Pancreas (tissue), 10 donors: ENCODE results near the gene EFNA4. TPM values are rescaled to one million over a fixed set of nuclear protein-coding genes. Genes with fewer than 3 reads are reported as not detected.

ENCODE experiments used
- ATAC-seq, 4 donors: fragments of 200-7000 bp; cut with Tn5 transposase; one replicate each; pipeline versions ENCODE4 v1.8.0 to v1.9.1; 2020; ENCODE audit warnings: mild to moderate bottlenecking in 4 of 4, moderate library complexity in 4 of 4
- DNase-seq, 6 donors: peaks; one replicate each; pipeline ENCODE4 v3.0.0-alpha.2; 2020
- FAIRE-seq: peaks from 2 replicates; lab custom pipeline; 2012; peaks lifted over from hg19 to GRCh38; lab: Jason Lieb, UNC
- H3K27ac ChIP-seq, 4 donors: fragments of 200-600 bp; sonication (generic); 1 replicate in 3 of 4; 2 replicates in 1 of 4; pipeline versions ENCODE4 v1.5.0 to v1.8.0; 2020
- H3K27me3 ChIP-seq, 4 donors: fragments of 200-600 bp; one replicate each; pipeline ENCODE4 v1.8.0; 2021
- H3K36me3 ChIP-seq, 3 donors: fragments of 200-600 bp; sonication (generic) in 1 of 3; one replicate each; pipeline versions ENCODE4 v1.5.0 to v1.8.0; 2020 to 2021
- H3K4me1 ChIP-seq, 3 donors: fragments of 200-600 bp; one replicate each; pipeline ENCODE4 v1.8.0; 2021
- H3K4me3 ChIP-seq, 4 donors: fragments of 200-600 bp; sonication (generic) in 2 of 4; one replicate each; pipeline versions ENCODE4 v1.5.0 to v1.8.0; 2020 to 2021
- H3K9me3 ChIP-seq, 4 donors: fragments of 200-600 bp; one replicate each; pipeline ENCODE4 v1.8.0; 2021
- CTCF ChIP-seq, 4 donors: fragments of 200-600 bp; sonication (generic) in 3 of 4; IDR thresholded peaks; one replicate each; pipeline versions ENCODE4 v1.5.0 to v1.8.0; 2021; ENCODE audit warnings: antibody characterized with exemption in 4 of 4
- WGBS, 2 donors: extraction: QIAGEN DNeasy Blood & Tissue Kit; methylation state at CpG; one replicate each; pipeline ENCODE4 v1.1.7; 2013; 5-methylcytosine and 5-hydroxymethylcytosine counted together
- intact Hi-C, 3 donors: fragments of 100-400 bp; cut with DNase I; formaldehyde crosslinking; loops; one replicate each; pipeline versions ENCODE4 v1.11.1 to v1.14.2; 2022
- polyA plus RNA-seq, 2 donors: library from polyadenylated mRNA; stranded (reverse); fragments of 200-250 nt; gene quantifications; one replicate each; pipeline ENCODE4 v1.2.3, GENCODE V29; 2013
- total RNA-seq, 6 donors: library from RNA; stranded (reverse); fragmentation: NEBNext Ultra II Directional in 4 of 6; extraction: Animal tissue kit (Norgen Biotek cat#: 25700) in 4 of 6; gene quantifications; one replicate each; pipeline versions ENCODE4 v1.2.1 to v1.2.4, GENCODE V29; 2021 to 2023
- donor health status: healthy with polysubstance abuse.
- donor health status: DM: no; HTN: no; CAD: no; lungs with moderate emphysema.
- donor health status: DM: no; HTN: no; CAD: no.
- donor health status: control.
- donor health status: control.
- donor health status: Bipolar disorder and iron deficiency.
- donor health status: DM: yes; HTN: yes; CAD: no.
- donor health status: DM: no; HTN: no; CAD: no.
- donor health status: DM: no; HTN: no; CAD: no.
- donor health status: DM: yes; HTN: yes; CAD: no.

Gene EFNA4
- total and polyA plus RNA-seq, 8 donors, result 2.1 to 6.2 (median 3.8) TPM

GRCh38 chr1:155094622-155094948 lies 31.0 kb downstream of the EFNA4 start:
- H3K9me3 ChIP-seq, result no peaks in the 10 kb centered on the region
- no peak for FAIRE-seq
- H3K4me3 ChIP-seq, result no peak overlapping the region
- intact Hi-C loops, result loop anchor here in 1 of 3 donors (5.0 kb wide), 1 partner anchor 73 kb away; no protein-coding TSS in a partner anchor
- H3K27ac ChIP-seq, result no peak overlapping the region
- WGBS, 2 donors, result 62 to 70% methylated on average over 2 of the region's 2 CpGs
- no peaks in the 10 kb centered on the region for H3K36me3 ChIP-seq
- DNase-seq, result no peak
- TF ChIP-seq CTCF (IDR thresholded peaks at IDR 0.05), result no peak
- H3K27me3 ChIP-seq, result no peaks in the 10 kb centered on the region
- ATAC-seq, result no peak
- H3K4me1 ChIP-seq, result peaks cover 0 to 4% (median 0%) of the 10 kb centered on the region in 3 donors

GRCh38 chr1:155099331-155099730 lies 35.8 kb downstream of the EFNA4 start:
- TF ChIP-seq CTCF (IDR thresholded peaks at IDR 0.05), result no peak
- H3K4me1 ChIP-seq, result no peaks in the 10 kb centered on the region
- no peak overlapping the region for H3K4me3 ChIP-seq
- no peaks in the 10 kb centered on the region for H3K9me3 ChIP-seq
- intact Hi-C loops, result no loop called here
- no peaks in the 10 kb centered on the region for H3K36me3 ChIP-seq
- no peak overlapping the region for H3K27ac ChIP-seq
- 81 to 84% methylated on average over 7 of the region's 7 CpGs for WGBS, 2 donors
- H3K27me3 ChIP-seq, result no peaks in the 10 kb centered on the region
- DNase-seq (no peak), ATAC-seq (no peak), FAIRE-seq (no peak)

GRCh38 chr1:155103325-155103724 lies 39.8 kb downstream of the EFNA4 start:
- WGBS, 2 donors, result 61 to 68% methylated on average over 9 of the region's 9 CpGs
- no peaks in the 10 kb centered on the region for H3K9me3 ChIP-seq
- H3K4me3 ChIP-seq, result no peak overlapping the region
- no peaks in the 10 kb centered on the region for H3K36me3 ChIP-seq
- H3K4me1 ChIP-seq, result peaks cover 0 to 5% (median 0%) of the 10 kb centered on the region in 3 donors
- H3K27ac ChIP-seq, result no peak overlapping the region
- ATAC-seq, result no peak
- FAIRE-seq, result no peak
- TF ChIP-seq CTCF (IDR thresholded peaks at IDR 0.05), result no peak
- intact Hi-C loops, result loop anchor here in 1 of 3 donors (10.0 kb wide), 1 partner anchor 61 kb away; no protein-coding TSS in a partner anchor
- H3K27me3 ChIP-seq, result no peaks in the 10 kb centered on the region
- no peak for DNase-seq

- DNase-seq, result no peak
- Histone ChIP-seq H3K27ac (no peak overlapping the region), H3K4me1 (peaks cover 0 to 5% (median 0%) of the 10 kb centered on the region in 3 donors), H3K27me3 (no peaks in the 10 kb centered on the region), H3K9me3 (no peaks in the 10 kb centered on the region), H3K4me3 (no peak overlapping the region), H3K36me3 (no peaks in the 10 kb centered on the region)
- FAIRE-seq, result no peak
- peak in 3 of 4 donors; percentile 65 to 86 (median 65) for ATAC-seq
- TF ChIP-seq CTCF (IDR thresholded peaks at IDR 0.05), result no peak
- WGBS, 2 donors, result 72 to 79% methylated on average over 7 of the region's 7 CpGs
- intact Hi-C loops, result loop anchor here in 1 of 3 donors (10.0 kb wide), 1 partner anchor 60 kb away; no protein-coding TSS in a partner anchor
Measured at GRCh38 chr1:155104605-155105534, 41.3 kb downstream of the EFNA4 start.
